Smooth muscle cell (in vitro differentiated cells): ENCODE measurements around the gene NFIL3. TPM values are rescaled to one million over a fixed set of nuclear protein-coding genes. Genes with fewer than 3 reads are reported as not detected.

ENCODE experiments used
- DNase-seq: peaks from one replicate; lab custom pipeline; 2025; ENCODE audit not compliant: unreplicated experiment; lab: John Stamatoyannopoulos, UW
- H2AFZ ChIP-seq: fragments of 200-600 bp; sonication (generic); 2 replicates; pipeline ENCODE4 v1.6.0; 2016; ENCODE audit warnings: antibody characterized with exemption, low read depth, mild to moderate bottlenecking
- H3F3A ChIP-seq: fragments of 200-600 bp; sonication (generic); 2 replicates; pipeline ENCODE4 v1.6.0; 2017; ENCODE audit warnings: antibody characterized with exemption, low read depth
- H3K27ac ChIP-seq: fragments of 200-600 bp; sonication (generic); 2 replicates; pipeline ENCODE4 v1.5.1; 2016; ENCODE audit warnings: low read depth, mild to moderate bottlenecking
- H3K27me3 ChIP-seq: fragments of 200-600 bp; sonication (generic); 2 replicates; pipeline ENCODE4 v1.6.1; 2016; ENCODE audit warnings: low read depth, mild to moderate bottlenecking
- H3K36me3 ChIP-seq: fragments of 200-600 bp; sonication (generic); 2 replicates; pipeline ENCODE4 v1.5.1; 2016; ENCODE audit warnings: low read depth
- H3K4me1 ChIP-seq: fragments of 200-600 bp; sonication (generic); 2 replicates; pipeline ENCODE4 v1.5.1; 2016; ENCODE audit warnings: low read depth
- H3K4me2 ChIP-seq: fragments of 200-600 bp; sonication (generic); 2 replicates; pipeline ENCODE4 v1.6.0; 2016; ENCODE audit warnings: mild to moderate bottlenecking
- H3K4me3 ChIP-seq: fragments of 200-600 bp; sonication (generic); 2 replicates; pipeline ENCODE4 v1.5.1; 2016; ENCODE audit warnings: mild to moderate bottlenecking
- H3K79me2 ChIP-seq: fragments of 200-600 bp; sonication (generic); 2 replicates; pipeline ENCODE4 v1.6.0; 2016; ENCODE audit warnings: low read depth, mild to moderate bottlenecking
- H3K9ac ChIP-seq: fragments of 200-600 bp; sonication (generic); 2 replicates; pipeline ENCODE4 v1.6.0; 2016; ENCODE audit warnings: low read depth
- H3K9me3 ChIP-seq: fragments of 200-600 bp; sonication (generic); replicated peaks from 2 replicates; pipeline ENCODE4 v1.5.1; 2016; ENCODE audit warnings: low read depth
- H4K20me1 ChIP-seq: fragments of 200-600 bp; sonication (generic); 2 replicates; pipeline ENCODE4 v1.6.0; 2016; ENCODE audit warnings: low read depth
- CTCF ChIP-seq: fragments of 200-600 bp; sonication (generic); IDR thresholded peaks from 2 replicates; pipeline ENCODE4 v1.5.1; 2017; ENCODE audit warnings: borderline replicate concordance, mild to moderate bottlenecking, antibody characterized with exemption; ENCODE audit not compliant: insufficient read depth, poor library complexity, severe bottlenecking
- WGBS: methylation state at CpG from one replicate; pipeline ENCODE4 v1.1.7; 2016; ENCODE audit warnings: low lambda C conversion rate; 5-methylcytosine and 5-hydroxymethylcytosine counted together
- polyA plus RNA-seq: library from polyadenylated mRNA; unstranded; fragments of >200 nt; fragmentation: Nextera tagmentation; extraction: Ambion mirVana; gene quantifications from 2 replicates; pipeline ENCODE4 v1.2.1, GENCODE V29; 2016
- total RNA-seq: library from RNA; depleted of rRNA; stranded (reverse); fragments of >200 nt; gene quantifications from 2 replicates; pipeline ENCODE4 v1.2.3, GENCODE V29; 2014

NFIL3 gene
- total and polyA plus RNA-seq, 2 experiments from 2014 or later, result 36.4 to 60.7 TPM

- Histone ChIP-seq H3K4me1 (no peaks in the 10 kb centered on the region), H3K27ac (peak overlapping the region; percentile 70), H3K4me3 (no peak overlapping the region), H2AFZ (no peak overlapping the region), H3K9me3 (no peaks in the 10 kb centered on the region), H3K36me3 (peaks cover 10% of the 10 kb centered on the region), H3K27me3 (no peaks in the 10 kb centered on the region), H3K4me2 (peak overlapping the region; percentile 60), H3F3A (peaks cover 34% of the 10 kb centered on the region), H4K20me1 (peaks cover 65% of the 10 kb centered on the region), H3K9ac (no peak overlapping the region), H3K79me2 (peaks cover 43% of the 10 kb centered on the region)
- no peak for DNase-seq
- no peak for TF ChIP-seq CTCF
- WGBS, result 65% methylated on average over 12 of the region's 12 CpGs
Measured at GRCh38 chr9:91407580-91408318, 15.9 kb downstream of the NFIL3 start.

GRCh38 chr9:91405343-91406077 is 18.1 kb downstream of the NFIL3 start:
- Histone ChIP-seq H4K20me1 (peaks cover 43% of the 10 kb centered on the region), H3K27me3 (no peaks in the 10 kb centered on the region), H3K4me3 (no peak overlapping the region), H3K4me2 (no peak overlapping the region), H3K9ac (no peak overlapping the region), H3K9me3 (no peaks in the 10 kb centered on the region), H3K27ac (no peak overlapping the region), H3F3A (peaks cover 24% of the 10 kb centered on the region), H3K4me1 (no peaks in the 10 kb centered on the region), H2AFZ (no peak overlapping the region), H3K79me2 (peaks cover 22% of the 10 kb centered on the region), H3K36me3 (peaks cover 10% of the 10 kb centered on the region)
- DNase-seq, result no peak
- TF ChIP-seq CTCF, result no peak
- WGBS, result 95% methylated on average over 23 of the region's 25 CpGs

GRCh38 chr9:91403665-91404543 is 19.7 kb downstream of the NFIL3 start:
- H3K9me3 ChIP-seq, result no peaks in the 10 kb centered on the region
- H2AFZ ChIP-seq, result no peak overlapping the region
- H3K27me3 ChIP-seq, result no peaks in the 10 kb centered on the region
- H3K27ac ChIP-seq, result no peak overlapping the region
- H3K4me3 ChIP-seq, result no peak overlapping the region
- H3K9ac ChIP-seq, result no peak overlapping the region
- 97% methylated on average over 14 of the region's 14 CpGs for WGBS
- H3K79me2 ChIP-seq, result peaks cover 7% of the 10 kb centered on the region
- DNase-seq, result no peak
- TF ChIP-seq CTCF, result no peak
- H4K20me1 ChIP-seq, result peaks cover 27% of the 10 kb centered on the region
- no peak overlapping the region for H3K4me2 ChIP-seq
- peaks cover 12% of the 10 kb centered on the region for H3F3A ChIP-seq
- H3K36me3 ChIP-seq, result peaks cover under 1% of the 10 kb centered on the region
- H3K4me1 ChIP-seq, result no peaks in the 10 kb centered on the region
